Liver (tissue), 9 donors: ENCODE results near the gene TBX6. TPM values are rescaled to one million over a fixed set of nuclear protein-coding genes. Genes with fewer than 3 reads are reported as not detected.
"Not testable (repeated sequence)": the region's sequence is repeated elsewhere in the genome, so short reads cannot be mapped to it uniquely, and the experiment has no call there.

ENCODE experiments used
- DNase-seq: peaks from one replicate; pipeline ENCODE4 v3.0.0-alpha.2; 2017; ENCODE audit warnings: low spot score
- H3K27ac ChIP-seq, 2 donors: one replicate each; pipeline ENCODE4 v1.7.0; 2013; ENCODE audit warnings: inconsistent platforms in 2 of 2, low read length in 2 of 2, control low read depth in 1 of 2, low read depth in 1 of 2, mild to moderate bottlenecking in 1 of 2
- H3K27me3 ChIP-seq, 4 donors: one replicate each; pipeline versions ENCODE4 v1.6.1 to v1.7.0; 2013; ENCODE audit warnings: low read length in 3 of 4, inconsistent platforms in 1 of 4, mild to moderate bottlenecking in 1 of 4, moderate library complexity in 1 of 4; ENCODE audit not compliant: control insufficient read depth in 4 of 4, insufficient read depth in 4 of 4
- H3K36me3 ChIP-seq, 4 donors: one replicate each; pipeline versions ENCODE4 v1.6.1 to v1.7.0; 2013; ENCODE audit warnings: low read length in 3 of 4, mild to moderate bottlenecking in 3 of 4, low read depth in 1 of 4, moderate library complexity in 1 of 4; ENCODE audit not compliant: control insufficient read depth in 4 of 4, insufficient read depth in 3 of 4
- H3K4me1 ChIP-seq, 4 donors: one replicate each; pipeline versions ENCODE4 v1.6.1 to v1.7.0; 2013; ENCODE audit warnings: low read length in 3 of 4, mild to moderate bottlenecking in 3 of 4, moderate library complexity in 1 of 4; ENCODE audit not compliant: control insufficient read depth in 4 of 4, insufficient read depth in 4 of 4
- H3K4me3 ChIP-seq, 3 donors: one replicate each; pipeline versions ENCODE4 v1.6.1 to v1.7.0; 2013; ENCODE audit warnings: low read length in 3 of 3, control low read depth in 1 of 3, low read depth in 1 of 3, mild to moderate bottlenecking in 1 of 3
- H3K9ac ChIP-seq, 2 donors: one replicate each; pipeline ENCODE4 v1.7.0; 2013; ENCODE audit warnings: low read length in 2 of 2, mild to moderate bottlenecking in 2 of 2, moderate library complexity in 2 of 2, control low read depth in 1 of 2, low read depth in 1 of 2
- H3K9me3 ChIP-seq, 4 donors: one replicate each; pipeline versions ENCODE4 v1.6.1 to v1.7.0; 2013; ENCODE audit warnings: low read length in 3 of 4; ENCODE audit not compliant: control insufficient read depth in 4 of 4
- ATF3 ChIP-seq: IDR thresholded peaks from 2 replicates; pipeline ENCODE4 v1.6.1; 2016; ENCODE audit warnings: antibody characterized with exemption
- CTCF ChIP-seq: fragments of 150-350 bp; IDR thresholded peaks from 2 replicates; pipeline ENCODE4 v1.5.1; 2017; ENCODE audit warnings: improper control_type of control experiment, low read depth, low read length; ENCODE audit not compliant: missing input control
- GABPA ChIP-seq, 2 donors: IDR thresholded peaks in 1 of 2; conservative IDR thresholded peaks in 1 of 2; 2 replicates each; pipeline ENCODE4 v1.6.1; 2016; ENCODE audit warnings: antibody characterized with exemption in 2 of 2, mild to moderate bottlenecking in 1 of 2, moderate library complexity in 1 of 2
- JUND ChIP-seq, 2 donors: IDR thresholded peaks; 2 replicates each; pipeline ENCODE4 v1.6.1; 2016; ENCODE audit warnings: antibody characterized with exemption in 2 of 2
- MAX ChIP-seq: IDR thresholded peaks from 2 replicates; pipeline ENCODE4 v1.6.1; 2016; ENCODE audit warnings: antibody characterized with exemption
- NR2F2 ChIP-seq: IDR thresholded peaks from 2 replicates; pipeline ENCODE4 v1.6.1; 2016; ENCODE audit warnings: antibody characterized with exemption
- TAF1 ChIP-seq: conservative IDR thresholded peaks from 2 replicates; pipeline ENCODE4 v1.6.1; 2016; ENCODE audit warnings: antibody characterized with exemption, mild to moderate bottlenecking
- ZBTB33 ChIP-seq: IDR thresholded peaks from 2 replicates; pipeline ENCODE4 v1.6.1; 2016; ENCODE audit warnings: antibody characterized with exemption
- WGBS: extraction: QIAGEN DNeasy Blood & Tissue Kit; methylation state at CpG from one replicate; pipeline ENCODE4 v1.1.7; 2013; 5-methylcytosine and 5-hydroxymethylcytosine counted together
- polyA plus RNA-seq, 2 donors: library from polyadenylated mRNA; stranded (reverse) in 1 of 2; unstranded in 1 of 2; fragments of 200-250 nt in 1 of 2; fragments of >200 nt in 1 of 2; fragmentation: Nextera tagmentation in 1 of 2; extraction: Ambion mirVana in 1 of 2; gene quantifications; one replicate each; pipeline versions ENCODE4 v1.2.1 to v1.2.3, GENCODE V29; 2013 to 2015
- total RNA-seq, 2 donors: library from RNA; depleted of rRNA; stranded (reverse); fragments of >200 nt; gene quantifications; one replicate each; pipeline ENCODE4 v1.2.3, GENCODE V29; 2014
- donor health status: healthy.
- donor health status: healthy.
- donor health status: healthy.
- donor health status: healthy.
- donor health status: healthy.

TBX6 gene
- total and polyA plus RNA-seq, 4 donors: 0.09 to 0.26 (median 0.18) TPM

GRCh38 chr16:30116291-30117207 lies 24.8 kb upstream of the TBX6 start:
- Histone ChIP-seq H3K4me1 (peaks cover 0 to 2% (median 0%) of the 10 kb centered on the region in 4 donors), H3K36me3 (peaks cover 1 to 15% (median 5%) of the 10 kb centered on the region in 4 donors), H3K9ac (no peak overlapping the region), H3K27ac (no peak overlapping the region), H3K4me3 (no peak overlapping the region), H3K27me3 (no peaks in the 10 kb centered on the region), H3K9me3 (no peaks in the 10 kb centered on the region)
- no peak for DNase-seq
- TF ChIP-seq TAF1: no peak
- TF ChIP-seq CTCF: no peak
- TF ChIP-seq GABPA (IDR thresholded peaks at IDR 0.05 in 1 of 2, conservative IDR thresholded peaks at IDR 0.05 in 1 of 2): no peak
- WGBS: 84% methylated on average over 16 of the region's 16 CpGs

- no peak for TF ChIP-seq JUND (IDR thresholded peaks at IDR 0.05)
- no peak for TF ChIP-seq NR2F2
- no peak for DNase-seq
- H3K36me3 ChIP-seq: peaks cover 4 to 21% (median 6%) of the 10 kb centered on the region in 4 donors
- 83% methylated on average over 7 of the region's 7 CpGs for WGBS
- no peaks in the 10 kb centered on the region for H3K4me1 ChIP-seq
- no peak overlapping the region for H3K4me3 ChIP-seq
- H3K27ac ChIP-seq: no peak overlapping the region
- H3K9me3 ChIP-seq: no peaks in the 10 kb centered on the region
- no peaks in the 10 kb centered on the region for H3K27me3 ChIP-seq
- H3K9ac ChIP-seq: no peak overlapping the region
Measured at GRCh38 chr16:30115238-30115637, 23.5 kb upstream of the TBX6 start.

GRCh38 chr16:30114833-30115232 lies 23.1 kb upstream of the TBX6 start:
- H3K36me3 ChIP-seq: peaks cover 5 to 21% (median 6%) of the 10 kb centered on the region in 4 donors
- not testable (repeated sequence) for H3K27me3 ChIP-seq, H3K4me1 ChIP-seq, H3K27ac ChIP-seq, DNase-seq, H3K9me3 ChIP-seq, H3K9ac ChIP-seq, H3K4me3 ChIP-seq
- WGBS: 91% methylated on average over 7 of the region's 7 CpGs

- H3K9ac ChIP-seq: no peak overlapping the region
- no peak for DNase-seq
Measured at GRCh38 chr16:30114411-30114810, 22.7 kb upstream of the TBX6 start.

More at GRCh38 chr16:30114411-30114810, 22.7 kb upstream of the TBX6 start:
- Histone ChIP-seq H3K27me3 (no peaks in the 10 kb centered on the region), H3K36me3 (peaks cover 4 to 21% (median 7%) of the 10 kb centered on the region in 4 donors), H3K9me3 (no peaks in the 10 kb centered on the region), H3K4me1 (no peaks in the 10 kb centered on the region), H3K27ac (no peak overlapping the region), H3K4me3 (no peak overlapping the region)
- TF ChIP-seq MAX (no peak), ZBTB33 (no peak), ATF3 (no peak), JUND (IDR thresholded peaks at IDR 0.05) (no peak), GABPA (IDR thresholded peaks at IDR 0.05 in 1 of 2, conservative IDR thresholded peaks at IDR 0.05 in 1 of 2) (no peak)
- WGBS: 88% methylated on average over 11 of the region's 11 CpGs
